GM18508 (cell line): ENCODE measurements around the gene MED12L.
A peak's percentile ranks its signal among the peaks of the same experiment; 100 is the strongest.
"Not testable (repeated sequence)": the region's sequence is repeated elsewhere in the genome, so short reads cannot be mapped to it uniquely, and the experiment has no call there.

Source experiments
- ATAC-seq: cut with Tn5 transposase; IDR thresholded peaks from one replicate; pipeline ENCODE4 v1.9.1; 2021; ENCODE audit warnings: moderate number of reproducible peaks; ENCODE audit not compliant: insufficient read depth, unreplicated experiment

Gene MED12L

DNA sequence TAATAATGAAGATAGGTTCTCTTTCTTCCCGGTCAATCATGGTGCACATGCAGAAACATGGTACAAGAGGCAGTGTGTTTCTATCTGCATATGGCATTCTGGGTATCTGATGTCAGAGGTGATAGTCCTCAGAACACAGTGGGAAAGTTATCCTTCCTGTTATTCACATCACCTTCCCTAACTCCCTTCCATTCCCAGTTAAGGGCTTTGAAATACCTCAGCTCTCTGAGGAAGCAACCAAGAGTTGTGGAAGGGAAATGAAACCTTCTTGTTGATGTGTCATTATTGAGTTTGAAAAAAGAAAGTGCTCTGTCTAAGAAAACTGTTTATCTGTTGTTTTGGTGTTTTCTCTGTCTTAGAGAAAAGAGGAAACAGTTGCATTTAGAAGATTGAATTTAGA is 265.8 kb downstream of the MED12L start:
- peak; percentile 73 for ATAC-seq

DNA sequence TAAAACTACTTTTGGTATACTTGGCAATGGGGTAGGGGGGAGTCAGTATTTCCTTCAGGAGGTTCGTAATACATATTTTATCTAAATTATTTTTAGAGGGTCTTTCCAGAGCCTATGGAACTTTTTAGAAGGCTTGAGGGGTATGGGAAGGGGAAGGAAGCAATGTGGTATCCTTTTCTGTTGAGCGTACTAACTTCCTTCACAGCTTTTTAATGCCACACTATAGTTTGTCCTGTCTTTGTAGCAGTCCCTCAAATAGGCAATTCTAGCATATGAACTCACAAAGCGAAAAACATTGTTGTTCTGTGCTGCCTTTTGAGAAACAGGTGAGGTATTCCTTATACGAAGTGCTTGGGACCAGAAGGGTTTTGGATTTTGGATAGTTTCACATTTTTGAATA is 266.2 kb downstream of the MED12L start:
- no peak for ATAC-seq

- no peak for ATAC-seq
These were observed 271.5 kb downstream of the MED12L start for GRCh38 chr3:151356794-151357462.

DNA sequence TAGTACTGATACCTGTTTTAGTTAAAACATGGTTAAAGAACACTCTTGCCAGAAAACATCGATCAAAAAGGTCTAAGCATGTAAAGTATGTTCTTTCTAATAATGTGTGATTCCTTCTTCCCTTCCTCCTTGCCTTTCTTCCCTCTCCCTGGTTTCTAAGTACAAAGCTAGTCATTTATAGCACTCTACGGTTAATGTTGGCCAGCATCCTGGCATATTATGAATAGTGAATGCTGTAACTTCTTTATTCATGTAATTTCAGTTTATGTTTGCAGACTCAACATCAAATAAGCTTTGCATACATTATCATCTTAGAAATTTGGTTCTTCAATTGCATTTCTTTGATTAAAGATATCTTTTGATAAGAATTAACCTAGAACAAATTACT is 272.0 kb downstream of the MED12L start:
- no peak for ATAC-seq

GRCh38 chr3:151362751-151363174 is 277.3 kb downstream of the MED12L start:
- no peak for ATAC-seq

GRCh38 chr3:151366993-151367392 is 281.5 kb downstream of the MED12L start:
- ATAC-seq = no peak

DNA sequence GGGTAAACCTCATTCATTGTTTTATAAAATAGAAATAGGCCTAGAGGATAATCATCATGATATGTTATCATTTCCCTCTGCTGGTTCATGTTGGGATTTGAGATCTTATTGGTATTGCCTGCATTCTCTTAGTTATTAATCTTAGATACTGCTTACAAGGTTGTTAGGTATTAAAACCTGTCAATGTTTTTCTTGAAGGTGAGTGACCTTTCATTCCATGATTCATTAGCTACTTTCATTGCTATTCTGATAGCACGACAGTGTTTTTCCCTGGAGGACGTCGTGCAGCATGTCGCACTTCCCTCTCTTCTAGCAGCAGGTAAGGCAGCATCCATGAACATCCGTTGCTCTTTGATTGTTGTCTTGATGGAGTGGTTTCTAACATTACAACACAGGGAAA is 282.0 kb downstream of the MED12L start:
- ATAC-seq = no peak

DNA sequence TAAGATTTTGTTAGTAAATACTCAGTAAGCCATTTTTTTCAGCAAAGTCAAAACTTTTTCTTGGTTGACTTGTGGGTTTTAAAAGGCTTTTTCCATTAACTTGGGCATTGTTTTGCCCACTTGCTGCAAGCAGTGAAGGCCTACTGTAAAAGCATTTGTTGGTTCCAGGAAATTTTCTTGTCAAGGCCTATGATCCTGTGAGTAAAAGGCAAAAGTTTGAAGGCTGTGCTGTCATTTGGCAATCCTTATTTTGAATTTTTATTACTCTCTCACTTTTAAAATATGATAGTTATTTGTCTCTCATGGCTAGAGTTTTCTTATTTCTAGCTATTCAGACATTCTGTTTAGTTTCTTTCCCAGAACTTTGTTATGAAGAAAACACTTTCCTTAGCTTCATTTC is 286.1 kb downstream of the MED12L start:
- no peak for ATAC-seq

- no peak for ATAC-seq
These were observed 286.8 kb downstream of the MED12L start for GRCh38 chr3:151372063-151372820.

DNA sequence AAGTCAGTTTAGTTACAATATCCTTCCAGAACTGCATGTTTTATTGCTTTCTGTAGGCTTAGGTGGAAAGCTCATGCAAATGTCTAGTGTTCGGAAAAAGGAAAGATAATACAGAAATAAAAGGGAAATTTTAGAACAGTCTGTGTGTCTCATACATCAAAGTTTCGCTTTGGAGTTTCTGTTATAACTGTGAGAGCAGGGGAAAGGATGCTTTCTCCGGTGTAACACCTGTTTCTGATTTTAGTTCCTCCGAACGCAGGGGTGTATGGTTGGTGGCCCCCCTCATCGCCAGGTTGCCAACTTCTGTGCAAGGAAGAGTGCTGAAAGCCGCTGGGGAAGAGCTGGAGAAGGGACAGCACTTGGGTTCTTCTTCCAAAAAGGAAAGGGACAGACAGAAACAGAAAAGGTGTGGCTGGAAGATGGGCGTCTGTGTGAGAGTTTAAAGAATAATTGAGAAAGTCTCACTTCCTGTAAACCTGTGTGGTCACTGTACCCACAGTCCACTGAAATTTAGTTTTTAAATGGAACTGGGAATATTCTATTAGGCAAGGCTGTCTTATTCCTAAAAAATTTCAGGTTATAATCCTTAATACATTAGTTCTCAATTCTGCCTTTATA is 292.4 kb downstream of the MED12L start:
- no peak for ATAC-seq

- no peak for ATAC-seq
These were observed 293.7 kb downstream of the MED12L start for GRCh38 chr3:151379083-151379734.

DNA sequence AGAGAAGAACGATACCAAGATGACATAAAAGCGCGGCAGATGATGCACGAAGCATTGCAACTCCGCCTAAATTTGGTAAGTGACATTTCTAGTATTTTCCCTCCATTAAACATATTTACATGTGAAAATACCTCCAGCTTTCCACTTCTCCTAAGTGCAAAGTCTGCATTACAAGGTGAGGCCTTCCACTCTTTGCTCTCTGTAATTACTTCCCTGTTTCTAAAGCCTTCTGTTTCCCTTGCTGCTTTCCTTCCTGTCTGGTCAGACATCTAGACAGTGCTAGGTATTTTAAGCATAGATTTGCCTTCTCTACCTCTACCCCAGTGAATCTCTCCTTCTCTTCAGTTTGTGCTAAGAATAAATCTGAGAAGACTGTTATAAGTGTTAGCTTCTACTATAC is 297.2 kb downstream of the MED12L start:
- ATAC-seq = peak; percentile 26

- no peak for ATAC-seq
These were observed 297.6 kb downstream of the MED12L start for GRCh38 chr3:151383111-151383510.

GRCh38 chr3:151383956-151384355 is 298.5 kb downstream of the MED12L start:
- ATAC-seq = peak; percentile 35

GRCh38 chr3:151384741-151385174 is 299.3 kb downstream of the MED12L start, which contains the start of gene P2RY12:
TSS of gene P2RY12 (minus strand) at chr3:151384753. CDS start at chr3:151338845, 45,908 bp downstream.
- peak; percentile 32 for ATAC-seq

GRCh38 chr3:151386056-151386455 is 300.6 kb downstream of the MED12L start:
- ATAC-seq = no peak

DNA sequence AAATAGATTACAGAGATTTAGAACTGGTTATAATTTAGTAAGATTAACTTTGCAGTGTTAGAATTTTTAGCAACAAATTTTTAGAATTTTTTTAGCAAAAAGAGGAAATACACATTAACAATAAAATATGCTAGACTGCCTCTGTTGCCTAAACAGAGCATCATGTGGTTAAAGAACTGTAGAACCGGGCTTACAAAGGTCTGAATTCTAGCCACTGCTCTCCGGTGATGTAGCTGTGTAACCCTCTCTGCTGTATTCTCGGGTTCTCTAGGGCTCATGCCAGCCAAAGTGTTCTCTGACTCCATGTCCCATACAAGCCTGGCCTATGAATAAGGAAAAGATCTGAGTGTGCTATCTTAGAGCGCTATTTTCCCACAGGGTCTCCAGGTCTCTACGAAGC is 302.0 kb downstream of the MED12L start:
- no peak for ATAC-seq

DNA sequence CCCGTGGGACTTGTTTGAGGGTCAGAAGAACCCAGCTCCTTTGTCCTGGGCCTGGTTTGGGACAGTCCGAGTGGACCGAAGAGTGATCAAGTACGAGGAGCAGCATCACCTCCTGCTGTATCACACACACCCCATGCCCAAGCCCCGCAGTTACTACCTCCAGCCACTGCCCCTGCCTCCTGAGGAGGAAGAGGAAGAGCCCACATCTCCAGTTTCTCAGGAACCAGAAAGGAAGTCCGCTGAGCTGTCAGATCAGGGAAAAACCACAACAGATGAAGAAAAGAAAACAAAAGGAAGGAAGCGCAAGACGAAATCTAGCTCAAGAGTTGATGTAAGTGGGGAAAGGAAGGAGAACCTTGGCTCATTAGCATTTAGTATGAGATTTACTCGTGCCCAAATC is 302.4 kb downstream of the MED12L start:
- ATAC-seq = no peak

GRCh38 chr3:151391720-151392119 is 306.3 kb downstream of the MED12L start:
- ATAC-seq = no peak

- ATAC-seq = not testable (repeated sequence)
These were observed 306.7 kb downstream of the MED12L start for GRCh38 chr3:151392191-151392590.
